HG02852 (cell line): Measurements from ENCODE around the gene ASTN1.

Experiments
- ATAC-seq: cut with Tn5 transposase; IDR thresholded peaks from one replicate; pipeline ENCODE4 v1.9.1; 2021; ENCODE audit warnings: mild to moderate bottlenecking, moderate library complexity; ENCODE audit not compliant: unreplicated experiment

The ASTN1 gene

GRCh38 chr1:177045151-177045550 lies 119.4 kb downstream of the ASTN1 start:
- ATAC-seq = no peak

GRCh38 chr1:177044390-177044789 lies 120.1 kb downstream of the ASTN1 start:
- no peak for ATAC-seq

- no peak for ATAC-seq
Measured at GRCh38 chr1:177043597-177043996, 120.9 kb downstream of the ASTN1 start.

GRCh38 chr1:177035586-177035985 lies 128.9 kb downstream of the ASTN1 start:
- ATAC-seq = no peak

GRCh38 chr1:177033628-177034027 lies 130.9 kb downstream of the ASTN1 start:
- ATAC-seq = no peak

GRCh38 chr1:177032434-177032833 lies 132.1 kb downstream of the ASTN1 start:
- no peak for ATAC-seq

- no peak for ATAC-seq
Measured at GRCh38 chr1:177024623-177025022, 139.9 kb downstream of the ASTN1 start.

- no peak for ATAC-seq
Measured at GRCh38 chr1:177023726-177024125, 140.8 kb downstream of the ASTN1 start.

- ATAC-seq = no peak
Measured at GRCh38 chr1:177023249-177023648, 141.3 kb downstream of the ASTN1 start.

GRCh38 chr1:177021687-177022086 lies 142.8 kb downstream of the ASTN1 start:
- ATAC-seq = no peak

- no peak for ATAC-seq
Measured at GRCh38 chr1:177020851-177021589, 143.5 kb downstream of the ASTN1 start.

GRCh38 chr1:177017287-177017852 lies 147.1 kb downstream of the ASTN1 start:
- ATAC-seq = no peak

- ATAC-seq = no peak
Measured at GRCh38 chr1:177014325-177014724, 150.2 kb downstream of the ASTN1 start.

GRCh38 chr1:177012342-177012925 lies 152.1 kb downstream of the ASTN1 start:
- ATAC-seq = no peak

- ATAC-seq = no peak
Measured at GRCh38 chr1:177011508-177011907, 153.0 kb downstream of the ASTN1 start.

- ATAC-seq = no peak
Measured at GRCh38 chr1:177010211-177010825, 154.2 kb downstream of the ASTN1 start.

- ATAC-seq = no peak
Measured at GRCh38 chr1:177008653-177009052, 155.9 kb downstream of the ASTN1 start.

- no peak for ATAC-seq
Measured at GRCh38 chr1:177007437-177008161, 156.9 kb downstream of the ASTN1 start.

- ATAC-seq = no peak
Measured at GRCh38 chr1:177002891-177003290, 161.6 kb downstream of the ASTN1 start.

GRCh38 chr1:177001556-177001955 lies 163.0 kb downstream of the ASTN1 start:
- no peak for ATAC-seq

GRCh38 chr1:176998183-176998795 lies 166.2 kb downstream of the ASTN1 start:
- ATAC-seq = no peak
